ENCODE results near the gene KDM2A.
A peak's percentile ranks its signal among the peaks of the same experiment; 100 is the strongest.

Gene KDM2A

GRCh38 chr11:67238894-67239782 lies 120.1 kb downstream of the KDM2A start:
- DNase-seq: no peak

- peak; percentile 65 to 99 (median 92) for DNase-seq
Measured at GRCh38 chr11:67239783-67240575, 120.9 kb downstream of the KDM2A start.

DNA sequence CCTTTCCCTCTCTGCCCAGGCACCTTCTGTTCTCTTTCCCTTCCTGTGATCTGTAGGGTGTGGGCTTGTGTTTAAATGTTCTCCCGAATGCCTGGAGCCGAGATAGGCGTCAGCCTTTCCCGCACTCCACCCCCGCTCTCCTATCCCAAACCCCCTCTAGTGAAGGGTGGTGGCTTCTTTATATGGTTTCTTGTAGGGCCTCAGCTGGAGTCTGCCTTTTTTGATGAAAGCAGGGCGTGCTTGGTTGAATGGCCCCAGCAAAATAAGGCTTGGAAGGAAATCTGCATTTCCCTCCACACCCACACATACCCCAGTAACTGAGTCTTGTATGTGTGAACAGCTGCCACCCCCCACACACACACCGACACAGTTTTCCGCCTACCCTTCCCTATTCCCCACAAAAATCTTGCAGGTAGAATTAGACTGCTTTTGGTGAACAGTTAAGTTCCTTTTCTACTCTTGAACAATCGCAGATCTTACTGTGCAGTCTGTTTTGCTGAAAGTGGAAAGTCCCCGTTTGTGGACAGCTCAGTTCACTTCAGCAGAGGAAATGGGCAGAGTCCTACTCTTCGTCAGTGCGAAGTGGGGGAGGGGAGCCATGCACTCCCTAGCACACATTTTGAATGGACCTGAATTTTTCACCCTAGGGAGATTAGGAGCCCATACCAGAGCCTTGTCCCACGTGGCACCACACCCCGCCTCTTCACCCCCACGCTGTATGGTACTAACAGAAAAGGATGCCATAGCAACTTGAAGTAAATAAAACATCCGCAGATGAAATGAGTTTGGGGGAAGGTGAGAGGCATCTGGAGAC lies 121.7 kb downstream of the KDM2A start:
- peak in 8 of 14 donors; percentile 8 to 46 (median 24) for DNase-seq

GRCh38 chr11:67242548-67242947 lies 123.5 kb downstream of the KDM2A start:
- DNase-seq: no peak

DNA sequence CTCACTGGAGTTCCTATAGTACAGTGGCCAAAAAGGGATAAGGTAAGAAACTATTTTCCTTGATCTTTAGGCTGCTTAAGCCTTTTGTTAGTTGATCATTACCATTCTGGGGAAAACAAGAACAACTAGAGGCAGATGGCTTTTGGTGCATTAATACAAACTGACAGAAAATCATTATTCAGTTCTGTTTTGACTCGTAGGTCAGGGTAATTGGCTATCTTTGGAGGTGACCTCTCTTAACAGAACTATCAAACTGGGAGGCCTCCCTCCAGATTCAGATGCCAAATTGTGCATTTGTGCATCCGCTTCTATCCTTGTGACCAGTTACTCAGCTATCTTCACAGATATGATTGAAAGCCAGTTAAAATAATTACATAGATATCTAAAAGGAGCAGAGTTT lies 124.0 kb downstream of the KDM2A start:
- DNase-seq: no peak

- no peak for DNase-seq
Measured at GRCh38 chr11:67245046-67245445, 126.0 kb downstream of the KDM2A start.

- DNase-seq: no peak
Measured at GRCh38 chr11:67247946-67248550, 129.0 kb downstream of the KDM2A start.

GRCh38 chr11:67248653-67249052 lies 129.6 kb downstream of the KDM2A start:
- no peak for DNase-seq

DNA sequence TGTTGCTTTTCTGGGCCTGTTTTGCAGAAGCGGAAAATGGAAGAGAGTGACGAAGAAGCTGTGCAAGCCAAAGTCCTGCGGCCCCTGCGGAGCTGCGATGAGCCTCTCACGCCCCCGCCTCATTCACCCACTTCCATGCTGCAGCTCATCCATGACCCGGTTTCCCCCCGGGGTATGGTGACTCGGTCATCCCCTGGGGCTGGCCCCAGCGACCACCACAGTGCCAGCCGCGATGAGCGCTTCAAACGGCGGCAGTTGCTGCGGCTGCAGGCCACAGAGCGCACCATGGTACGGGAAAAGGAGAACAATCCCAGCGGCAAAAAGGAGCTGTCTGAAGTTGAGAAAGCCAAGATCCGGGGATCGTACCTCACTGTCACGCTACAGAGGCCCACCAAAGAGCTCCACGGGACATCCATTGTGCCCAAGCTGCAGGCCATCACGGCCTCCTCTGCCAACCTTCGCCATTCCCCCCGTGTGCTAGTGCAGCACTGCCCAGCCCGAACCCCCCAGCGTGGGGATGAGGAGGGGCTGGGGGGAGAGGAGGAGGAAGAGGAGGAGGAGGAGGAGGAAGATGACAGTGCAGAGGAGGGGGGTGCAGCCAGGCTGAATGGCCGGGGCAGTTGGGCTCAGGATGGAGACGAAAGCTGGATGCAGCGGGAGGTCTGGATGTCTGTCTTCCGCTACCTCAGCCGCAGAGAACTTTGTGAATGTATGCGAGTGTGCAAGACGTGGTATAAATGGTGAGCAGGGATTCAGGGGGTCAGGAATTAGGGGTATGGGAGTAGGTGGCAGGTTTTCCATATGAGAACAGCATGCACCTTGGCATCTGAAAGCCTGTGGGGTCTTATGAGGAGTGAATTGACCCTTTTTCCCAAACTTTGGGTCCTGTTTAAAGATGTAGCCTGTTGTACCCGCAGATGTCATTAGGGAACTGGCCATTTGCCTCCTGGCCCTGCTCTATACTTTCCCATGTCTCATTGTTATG lies 131.3 kb downstream of the KDM2A start:
- DNase-seq: no peak

DNA sequence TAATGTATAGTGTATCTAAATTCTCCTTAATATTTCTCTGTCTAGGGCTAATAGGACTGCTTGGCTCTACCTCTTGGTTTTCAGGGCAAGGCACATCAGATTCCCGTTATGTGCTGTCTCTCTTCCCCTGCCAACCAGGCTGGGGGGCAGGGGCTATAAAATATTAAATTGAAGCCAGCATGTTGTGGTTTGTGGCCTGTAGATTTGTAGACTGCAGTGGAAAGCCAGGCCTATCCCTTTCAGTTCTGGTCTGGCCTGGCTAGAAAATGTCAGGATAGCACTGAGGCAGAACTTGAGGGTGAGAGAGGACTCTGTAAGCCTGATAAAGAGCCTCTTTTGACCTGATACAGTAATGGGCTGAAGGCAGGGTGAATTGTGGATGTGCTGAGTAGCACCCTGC lies 132.8 kb downstream of the KDM2A start:
- DNase-seq: no peak

GRCh38 chr11:67252831-67253239 lies 133.8 kb downstream of the KDM2A start:
- peak in 7 of 14 donors; percentile 22 to 67 (median 40) for DNase-seq

DNA sequence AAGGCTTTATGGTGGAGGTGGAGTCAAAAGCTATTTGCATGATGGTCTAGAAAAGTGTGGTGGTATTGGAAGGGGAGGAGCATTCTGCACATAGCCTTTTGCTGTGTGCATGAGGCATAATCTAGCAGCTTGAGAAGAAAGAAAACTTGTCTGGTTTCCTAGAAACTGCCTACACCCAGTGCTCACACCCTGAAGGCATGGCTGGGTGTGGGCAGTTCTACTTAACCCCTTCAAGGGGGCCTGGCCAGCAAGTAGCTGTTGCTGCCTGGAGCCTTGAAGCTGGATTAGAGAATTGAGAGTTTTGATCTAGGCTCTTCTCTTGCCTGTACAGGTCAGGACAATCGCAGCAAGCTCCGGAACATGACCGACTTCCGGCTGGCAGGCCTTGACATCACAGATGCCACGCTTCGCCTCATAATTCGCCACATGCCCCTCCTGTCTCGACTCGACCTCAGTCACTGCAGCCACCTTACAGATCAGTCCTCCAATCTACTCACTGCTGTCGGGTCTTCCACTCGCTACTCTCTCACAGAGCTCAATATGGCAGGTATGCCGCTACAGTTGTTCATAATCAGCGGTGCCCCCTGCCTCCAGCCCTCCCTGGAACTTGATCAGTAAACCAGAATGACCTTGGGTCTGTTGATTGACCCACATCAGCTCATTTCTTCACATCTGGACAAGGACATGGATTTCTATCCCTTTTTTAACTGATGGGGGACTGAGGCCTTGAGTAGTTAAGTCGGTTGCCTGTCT lies 135.0 kb downstream of the KDM2A start:
- DNase-seq: no peak

- no peak for DNase-seq
Measured at GRCh38 chr11:67254798-67255197, 135.7 kb downstream of the KDM2A start.

DNA sequence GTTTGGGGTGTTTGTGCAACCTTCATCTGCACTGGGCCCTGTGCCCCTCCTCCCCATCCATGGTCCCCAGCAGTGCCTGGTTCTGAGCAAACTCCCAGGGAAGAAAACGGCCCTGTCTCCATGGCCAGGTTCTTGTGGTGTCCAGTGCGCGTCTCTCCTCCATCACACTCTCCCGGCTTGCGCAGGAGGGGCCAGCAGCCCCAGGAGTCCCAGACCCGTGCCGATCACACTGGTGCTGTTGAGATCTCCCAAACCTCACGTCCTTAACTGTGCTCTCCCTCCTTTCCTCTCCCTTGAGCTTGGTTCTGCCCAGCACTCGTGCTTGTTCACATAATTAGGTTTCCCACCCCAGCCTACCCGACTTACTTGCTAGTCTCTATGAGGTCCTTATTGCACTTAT lies 136.3 kb downstream of the KDM2A start:
- DNase-seq: no peak

GRCh38 chr11:67255864-67256263 lies 136.8 kb downstream of the KDM2A start:
- DNase-seq: no peak

GRCh38 chr11:67256477-67257135 lies 137.5 kb downstream of the KDM2A start:
- no peak for DNase-seq

DNA sequence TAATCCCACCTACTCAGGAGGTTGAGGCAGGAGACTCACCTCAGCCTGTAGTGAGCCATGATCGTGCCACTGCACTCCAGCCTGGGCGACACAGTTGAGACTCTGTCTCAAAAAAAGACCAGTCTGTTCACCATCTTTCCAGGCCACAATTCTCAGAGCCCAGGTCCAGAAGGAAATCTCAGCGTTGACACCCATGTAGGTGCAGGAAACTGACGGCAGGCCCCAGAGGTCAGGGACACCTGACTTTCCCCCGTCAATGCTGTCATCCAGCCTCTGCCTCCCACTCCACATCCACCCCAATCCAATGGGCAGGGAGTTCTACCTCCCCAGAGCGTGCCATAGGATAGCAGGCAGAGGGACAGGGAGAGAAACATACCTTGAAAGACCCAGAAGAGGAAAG lies 141.3 kb downstream of the KDM2A start:
- no peak for DNase-seq

- peak in 10 of 14 donors; percentile 13 to 76 (median 49) for DNase-seq
Measured at GRCh38 chr11:67260885-67261639, 142.0 kb downstream of the KDM2A start.

GRCh38 chr11:67261640-67261945 lies 142.5 kb downstream of the KDM2A start:
- DNase-seq: peak in 1 of 14 donors; percentile 45
